Suprapubic skin (tissue), 4 donors: ENCODE data around the gene ATL1.

Experiments used
- CTCF ChIP-seq, 2 donors: fragments of 200-600 bp in 1 of 2; fragments of 450-650 bp in 1 of 2; sonication (generic) in 1 of 2; IDR thresholded peaks; one replicate each; pipeline ENCODE4 v1.5.1; 2016 to 2019; ENCODE audit warnings: antibody characterized with exemption in 2 of 2, mild to moderate bottlenecking in 1 of 2, moderate library complexity in 1 of 2
- POLR2A ChIP-seq, 2 donors: fragments of 450-650 bp; IDR thresholded peaks; one replicate each; pipeline ENCODE4 v1.6.1; 2017; ENCODE audit warnings: antibody characterized with exemption in 2 of 2, mild to moderate bottlenecking in 2 of 2, moderate library complexity in 2 of 2
- POLR2AphosphoS5 ChIP-seq, 3 donors: sonication (generic); formaldehyde crosslinking; IDR thresholded peaks; one replicate each; pipeline ENCODE4 v1.6.1; 2017; ENCODE audit warnings: antibody characterized with exemption in 3 of 3

- no peak for TF ChIP-seq CTCF (IDR thresholded peaks at IDR 0.05)
- TF ChIP-seq POLR2AphosphoS5 (IDR thresholded peaks at IDR 0.05) = no peak
- TF ChIP-seq POLR2A (IDR thresholded peaks at IDR 0.05) = no peak
Observed at GRCh38 chr14:50594577-50595316, 34.8 kb downstream of the ATL1 start.
